ENCODE measurements around the gene RBM15B.
"Not testable (repeated sequence)": the region's sequence is repeated elsewhere in the genome, so short reads cannot be mapped to it uniquely, and the experiment has no call there.

The RBM15B gene

GRCh38 chr3:51378726-51379125, 12.4 kb upstream of the RBM15B start:
- no peak for DNase-seq

- DNase-seq: no peak
Measured at GRCh38 chr3:51379301-51379700, 11.8 kb upstream of the RBM15B start.

DNA sequence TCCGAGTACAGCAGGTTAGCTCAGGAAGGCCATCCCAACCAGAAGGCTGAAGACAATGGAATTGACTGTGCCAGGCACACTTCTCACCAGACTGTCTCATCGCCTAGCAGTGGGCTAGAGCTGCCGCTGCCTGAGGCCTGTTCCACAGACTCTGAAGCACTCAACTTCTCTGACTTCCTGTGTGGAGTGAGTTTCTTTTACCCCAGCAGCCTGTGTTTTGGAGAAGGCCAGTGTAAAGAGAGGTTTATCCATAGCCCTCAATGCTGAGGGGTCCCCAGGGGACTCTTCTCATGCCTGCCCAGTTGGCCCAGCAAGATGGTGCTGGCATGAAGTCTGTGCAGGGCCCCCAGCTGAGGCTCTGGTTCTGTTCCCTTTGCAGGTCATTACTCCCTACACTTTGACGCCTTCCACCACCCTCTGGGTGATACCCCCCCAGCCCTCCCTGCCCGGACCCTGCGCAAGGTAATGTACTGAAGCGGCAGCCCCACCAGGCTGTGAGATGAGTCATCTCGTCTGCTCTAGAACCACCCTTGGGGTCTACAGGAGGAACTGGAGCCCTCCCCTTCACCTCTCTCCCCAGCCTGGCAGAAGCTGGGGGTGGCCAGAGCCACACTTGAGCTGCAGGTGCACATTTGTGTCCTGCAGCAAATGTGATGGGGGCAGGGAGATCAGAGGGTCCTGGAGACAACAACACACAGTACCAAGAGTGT, 11.2 kb upstream of the RBM15B start:
- no peak for DNase-seq

DNA sequence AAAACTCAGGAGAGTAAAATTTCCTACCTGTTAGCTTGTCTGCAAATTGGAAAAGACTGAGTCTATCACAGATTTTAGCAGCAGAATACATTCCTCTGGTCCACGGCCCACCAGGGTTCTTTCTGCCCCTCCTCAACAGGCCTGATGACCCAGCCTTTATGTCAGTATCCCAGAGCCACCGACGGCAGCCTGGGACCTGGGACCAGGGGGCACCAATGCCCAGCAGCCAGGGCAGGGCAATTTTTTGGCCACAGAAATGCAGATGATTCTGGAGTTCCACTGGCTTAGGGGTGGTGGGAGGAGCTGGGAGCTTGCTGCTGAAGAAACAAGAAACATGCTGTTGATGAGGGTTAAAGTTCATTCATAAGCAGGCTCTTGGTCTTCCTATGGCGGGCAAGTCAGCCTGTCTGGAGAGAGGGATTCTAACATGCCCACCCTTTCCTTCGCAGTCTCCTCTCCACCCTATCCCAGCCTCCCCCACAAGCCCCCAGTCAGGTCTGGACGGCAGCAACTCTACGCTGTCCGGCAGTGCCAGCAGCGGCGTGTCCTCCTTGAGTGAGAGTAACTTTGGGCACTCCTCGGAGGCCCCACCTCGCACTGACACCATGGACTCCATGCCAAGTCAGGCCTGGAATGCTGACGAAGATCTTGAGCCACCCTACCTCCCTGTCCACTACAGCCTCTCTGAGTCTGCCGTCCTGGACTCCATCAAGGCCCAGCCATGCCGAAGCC, 10.3 kb upstream of the RBM15B start:
- no peak for DNase-seq

- DNase-seq: peak; percentile 50
Measured at GRCh38 chr3:51381333-51381705, 9.8 kb upstream of the RBM15B start.

- DNase-seq: peak; percentile 52
Measured at GRCh38 chr3:51382076-51382745, 8.9 kb upstream of the RBM15B start.

GRCh38 chr3:51382947-51383578, 8.0 kb upstream of the RBM15B start:
- peak; percentile 53 for DNase-seq

DNA sequence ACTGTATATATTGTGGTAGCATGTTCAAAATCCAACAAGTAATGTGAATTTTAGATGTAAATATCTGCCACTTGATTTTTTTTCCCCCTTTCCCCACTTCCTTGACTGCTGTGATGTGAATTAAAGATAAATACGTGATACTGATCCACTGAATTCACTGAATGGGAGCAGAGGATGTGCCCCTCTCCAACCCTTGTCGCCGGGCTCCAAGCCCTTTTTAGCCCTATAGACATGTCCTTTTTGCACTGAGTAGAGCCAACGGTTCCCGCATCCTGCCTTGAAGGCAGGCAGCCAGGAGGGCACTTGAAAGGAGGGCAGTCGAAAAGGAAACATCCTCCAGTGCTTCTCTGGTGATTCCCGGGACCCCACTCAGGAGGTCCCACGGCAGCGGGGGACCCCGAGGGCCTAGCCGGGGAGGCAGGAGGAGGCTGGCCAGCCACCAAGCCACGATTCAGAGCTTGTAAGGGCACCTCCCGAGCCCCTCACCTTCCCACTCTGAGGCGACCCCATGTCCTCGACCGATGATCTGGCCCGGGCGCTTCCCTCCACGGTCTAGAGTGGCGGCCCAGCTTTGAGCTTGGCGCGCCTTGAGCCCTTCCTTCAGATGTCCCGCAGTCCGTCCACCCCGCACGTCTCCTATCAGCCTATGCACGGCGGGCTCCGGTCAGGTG, 6.9 kb upstream of the RBM15B start:
- DNase-seq: no peak

GRCh38 chr3:51384726-51385473, 6.2 kb upstream of the RBM15B start, which contains the start of gene MANF:
Gene MANF, plus strand, starts transcription at chr3:51385291. Its CDS starts 52 bp downstream, at chr3:51385343.
- peak; percentile 96 for DNase-seq

- no peak for DNase-seq
Measured at GRCh38 chr3:51385621-51386091, 5.4 kb upstream of the RBM15B start.

- peak; percentile 55 for DNase-seq
Measured at GRCh38 chr3:51386159-51386851, 4.8 kb upstream of the RBM15B start.

DNA sequence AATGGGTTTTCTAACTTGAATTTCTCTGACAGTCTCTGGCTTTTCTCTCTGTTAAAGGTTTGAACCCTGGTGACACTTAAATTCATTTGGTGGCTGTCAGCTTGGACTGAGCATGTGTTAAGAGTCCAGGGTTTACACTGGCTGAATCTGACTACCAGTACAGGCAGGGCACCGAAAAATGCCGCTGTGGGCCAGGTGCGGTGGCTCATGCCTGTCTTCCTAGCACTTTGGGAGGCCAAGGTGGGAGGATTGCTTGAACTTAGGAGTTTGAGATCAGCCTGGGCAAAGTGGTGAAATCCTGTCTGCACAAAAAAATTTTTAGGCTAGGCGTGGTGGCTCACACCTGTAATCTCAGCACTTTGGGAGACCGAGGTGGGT, 4.2 kb upstream of the RBM15B start:
- DNase-seq: peak; percentile 53

GRCh38 chr3:51387281-51387680, 3.8 kb upstream of the RBM15B start:
- not testable (repeated sequence) for DNase-seq

- DNase-seq: peak; percentile 54
Measured at GRCh38 chr3:51388286-51389029, 2.6 kb upstream of the RBM15B start.

- peak; percentile 74 for DNase-seq
Measured at GRCh38 chr3:51389423-51390183, 1.5 kb upstream of the RBM15B start.

- no peak for DNase-seq
Measured at GRCh38 chr3:51390246-51391074, 625 bp upstream of the RBM15B start.

GRCh38 chr3:51391566-51392354, 675 bp downstream of the RBM15B start:
- DNase-seq: peak; percentile 83

Data from activated CD8-positive, alpha-beta memory T cell treated with anti-CD3 and anti-CD28 coated beads for 24 hours (primary cell).